ENCODE results near the gene PRSS37.
"Not testable (repeated sequence)": the region's sequence is repeated elsewhere in the genome, so short reads cannot be mapped to it uniquely, and the experiment has no call there.

The PRSS37 gene

GRCh38 chr7:141841385-141841784 lies at the start of gene PRSS37:
TSS of gene PRSS37 (minus strand) at chr7:141841485. CDS start at chr7:141841049, 436 bp downstream.
- DNase-seq: no peak

- DNase-seq: no peak
Measured at GRCh38 chr7:141889321-141889720, 48.0 kb upstream of the PRSS37 start.

GRCh38 chr7:141884539-141885225 lies 43.4 kb upstream of the PRSS37 start:
- DNase-seq: no peak

GRCh38 chr7:141880960-141881359 lies 39.7 kb upstream of the PRSS37 start:
- no peak for DNase-seq

- DNase-seq: no peak
Measured at GRCh38 chr7:141877365-141877764, 36.1 kb upstream of the PRSS37 start.

- DNase-seq: no peak
Measured at GRCh38 chr7:141876371-141876770, 35.1 kb upstream of the PRSS37 start.

- no peak for DNase-seq
Measured at GRCh38 chr7:141875453-141875852, 34.2 kb upstream of the PRSS37 start.

GRCh38 chr7:141874787-141875186 lies 33.5 kb upstream of the PRSS37 start:
- DNase-seq: no peak

- DNase-seq: no peak
Measured at GRCh38 chr7:141872931-141873330, 31.6 kb upstream of the PRSS37 start.

- DNase-seq: no peak
Measured at GRCh38 chr7:141866974-141867373, 25.7 kb upstream of the PRSS37 start.

GRCh38 chr7:141864765-141865447 lies 23.6 kb upstream of the PRSS37 start:
- DNase-seq: no peak

GRCh38 chr7:141860207-141860606 lies 18.9 kb upstream of the PRSS37 start:
- DNase-seq: no peak

- DNase-seq: no peak
Measured at GRCh38 chr7:141847996-141848395, 6.7 kb upstream of the PRSS37 start.

GRCh38 chr7:141844256-141844655 lies 3.0 kb upstream of the PRSS37 start:
- DNase-seq: no peak

GRCh38 chr7:141842904-141843303 lies 1.6 kb upstream of the PRSS37 start:
- DNase-seq: no peak

GRCh38 chr7:141840708-141841107 lies 577 bp downstream of the PRSS37 start:
- no peak for DNase-seq

GRCh38 chr7:141839256-141839655 lies 2.0 kb downstream of the PRSS37 start:
- no peak for DNase-seq

GRCh38 chr7:141838581-141838980 lies 2.7 kb downstream of the PRSS37 start:
- no peak for DNase-seq

GRCh38 chr7:141837683-141838082 lies 3.6 kb downstream of the PRSS37 start:
- DNase-seq: no peak

GRCh38 chr7:141822432-141822831 lies 18.9 kb downstream of the PRSS37 start:
- not testable (repeated sequence) for DNase-seq

GRCh38 chr7:141820067-141820466 lies 21.2 kb downstream of the PRSS37 start:
- no peak for DNase-seq

- peak; percentile 2 for DNase-seq
Measured at GRCh38 chr7:141792526-141792925, 48.8 kb downstream of the PRSS37 start.

GRCh38 chr7:141789917-141790316 lies 51.4 kb downstream of the PRSS37 start, which contains the start of gene TAS2R5:
TSS of gene TAS2R5 (plus strand) at chr7:141790217. CDS start at chr7:141790362, 145 bp downstream.
- no peak for DNase-seq

- DNase-seq: no peak
Measured at GRCh38 chr7:141788296-141788695, 53.0 kb downstream of the PRSS37 start.

Data from midbrain (tissue), 1 donor.